Fibroblast of lung (primary cell): ENCODE data around the gene CTSZ. TPM values are rescaled to one million over a fixed set of nuclear protein-coding genes. Genes with fewer than 3 reads are reported as not detected.

ENCODE experiments used
- DNase-seq, 2 donors: peaks; one replicate each; pipeline versions ENCODE4 v3.0.0 to v3.0.0-alpha.2; 2010; ENCODE audit warnings: low read depth in 2 of 2
- H2AFZ ChIP-seq: 2 replicates; pipeline ENCODE4 v1.5.1; 2012; ENCODE audit warnings: low read length, control low read depth, inconsistent platforms
- H3K27ac ChIP-seq: 2 replicates; pipeline ENCODE4 v1.5.1; 2011; ENCODE audit warnings: low read length, control low read depth; ENCODE audit not compliant: insufficient read depth
- H3K27me3 ChIP-seq: 2 replicates; pipeline ENCODE4 v1.5.1; 2011; ENCODE audit warnings: mild to moderate bottlenecking, low read length; ENCODE audit not compliant: control insufficient read depth, insufficient read depth
- H3K36me3 ChIP-seq: 2 replicates; pipeline ENCODE4 v1.5.1; 2011; ENCODE audit warnings: low read length; ENCODE audit not compliant: control insufficient read depth, insufficient read depth
- H3K4me1 ChIP-seq: 2 replicates; pipeline ENCODE4 v1.5.1; 2011; ENCODE audit warnings: low read length; ENCODE audit not compliant: control insufficient read depth, insufficient read depth; ENCODE audit errors: extremely low read depth
- H3K4me2 ChIP-seq: 2 replicates; pipeline ENCODE4 v1.5.1; 2011; ENCODE audit warnings: low read length, control low read depth; ENCODE audit not compliant: insufficient read depth; ENCODE audit errors: extremely low read depth
- H3K4me3 ChIP-seq, 4 experiments: fragments of 200-600 bp in 1 of 4; sonication (generic) in 1 of 4; replicated peaks in 1 of 4; 2 replicates each; pipeline ENCODE4 v1.5.1; 2011 to 2016; ENCODE audit warnings: low read length in 4 of 4, low read depth in 3 of 4, mild to moderate bottlenecking in 3 of 4, control low read depth in 2 of 4, inconsistent platforms in 1 of 4, mixed read lengths in 1 of 4; ENCODE audit not compliant: insufficient read depth in 1 of 4; ENCODE audit errors: control extremely low read depth in 1 of 4
- H3K79me2 ChIP-seq: 2 replicates; pipeline ENCODE4 v1.5.1; 2012; ENCODE audit warnings: mild to moderate bottlenecking, low read length, inconsistent platforms; ENCODE audit not compliant: control insufficient read depth, insufficient read depth
- H3K9ac ChIP-seq: 2 replicates; pipeline ENCODE4 v1.5.1; 2011; ENCODE audit warnings: mild to moderate bottlenecking, low read length, control low read depth; ENCODE audit not compliant: insufficient read depth
- H3K9me3 ChIP-seq: 2 replicates; pipeline ENCODE4 v1.5.1; 2012; ENCODE audit warnings: low read depth, low read length; ENCODE audit not compliant: control insufficient read depth, insufficient read depth
- H4K20me1 ChIP-seq: 2 replicates; pipeline ENCODE4 v1.5.1; 2011; ENCODE audit warnings: low read length; ENCODE audit not compliant: control insufficient read depth, insufficient read depth; ENCODE audit errors: extremely low read depth
- CTCF ChIP-seq, 2 donors: IDR thresholded peaks in 1 of 2; conservative IDR thresholded peaks in 1 of 2; 1 replicate in 1 of 2; 2 replicates in 1 of 2; pipeline ENCODE4 v1.5.1; 2011 to 2012; ENCODE audit warnings: low read length in 2 of 2, control low read depth in 1 of 2, inconsistent platforms in 1 of 2, low read depth in 1 of 2, mild to moderate bottlenecking in 1 of 2
- EZH2 ChIP-seq: IDR thresholded peaks from 2 replicates; pipeline ENCODE4 v1.5.1; 2012; ENCODE audit warnings: low read length, control low read depth, mild to moderate bottlenecking; ENCODE audit errors: missing control alignments
- polyA plus RNA-seq, 2 donors: library from polyadenylated mRNA; depleted of rRNA in 1 of 2; stranded (reverse) in 1 of 2; unstranded in 1 of 2; fragments of >200 nt; gene quantifications; 2 replicates each; pipeline ENCODE4 v1.2.1, GENCODE V29; 2011 to 2012; ENCODE audit warnings: missing spikeins in 1 of 2
- total RNA-seq: library from RNA; depleted of rRNA; stranded (reverse); fragments of >200 nt; gene quantifications from 2 replicates; pipeline ENCODE4 v1.2.1, GENCODE V29; 2014

Gene CTSZ
- total and polyA plus RNA-seq, 2 donors (not counting 1 experiment from before 2014, with no cell fraction given) = 201 to 250 TPM

- TF ChIP-seq EZH2 (no peak), CTCF (conservative IDR thresholded peaks at IDR 0.05 in 1 of 2, IDR thresholded peaks at IDR 0.05 in 1 of 2; ENCODE audit: low read depth in 1 of 2, low read length in 2 of 2) (no peak)
- Histone ChIP-seq H3K79me2 (peaks cover 40% of the 10 kb centered on the region), H3K27me3 (no peaks in the 10 kb centered on the region), H3K9ac (no peak overlapping the region), H4K20me1 (no peaks in the 10 kb centered on the region), H3K4me3 (no peak overlapping the region), H3K4me1 (peaks cover 7% of the 10 kb centered on the region), H3K27ac (no peak overlapping the region), H3K4me2 (no peak overlapping the region), H3K36me3 (peaks cover 2% of the 10 kb centered on the region), H2AFZ (no peak overlapping the region), H3K9me3 (no peaks in the 10 kb centered on the region)
- no peak for DNase-seq
These were observed 28.3 kb upstream of the CTSZ start for GRCh38 chr20:59035381-59035780.

- no peak for TF ChIP-seq CTCF (conservative IDR thresholded peaks at IDR 0.05 in 1 of 2, IDR thresholded peaks at IDR 0.05 in 1 of 2; ENCODE audit: low read depth in 1 of 2, low read length in 2 of 2)
- no peak for TF ChIP-seq EZH2
- Histone ChIP-seq H3K9ac (no peak overlapping the region), H3K27ac (no peak overlapping the region), H3K4me2 (no peak overlapping the region), H4K20me1 (peaks cover 2% of the 10 kb centered on the region), H3K27me3 (no peaks in the 10 kb centered on the region), H3K4me1 (peaks cover 7% of the 10 kb centered on the region), H3K4me3 (no peak overlapping the region), H3K9me3 (no peaks in the 10 kb centered on the region), H3K79me2 (peaks cover 38% of the 10 kb centered on the region), H2AFZ (no peak overlapping the region), H3K36me3 (peaks cover 2% of the 10 kb centered on the region)
- no peak for DNase-seq
These were observed 26.6 kb upstream of the CTSZ start for GRCh38 chr20:59033616-59034165.

- no peak overlapping the region for H3K9ac ChIP-seq
- peaks cover 40% of the 10 kb centered on the region for H3K79me2 ChIP-seq
- peak overlapping the region; percentile 94 for H3K4me2 ChIP-seq
- peaks cover 2% of the 10 kb centered on the region for H4K20me1 ChIP-seq
- TF ChIP-seq EZH2 = no peak
- TF ChIP-seq CTCF (conservative IDR thresholded peaks at IDR 0.05 in 1 of 2, IDR thresholded peaks at IDR 0.05 in 1 of 2; ENCODE audit: low read depth in 1 of 2, low read length in 2 of 2) = no peak
- no peaks in the 10 kb centered on the region for H3K9me3 ChIP-seq
- DNase-seq = no peak
- peak overlapping the region; percentile 60 to 68 (median 64) for H3K4me3 ChIP-seq
- no peaks in the 10 kb centered on the region for H3K27me3 ChIP-seq
- H2AFZ ChIP-seq = no peak overlapping the region
- H3K36me3 ChIP-seq = peaks cover 2% of the 10 kb centered on the region
- H3K27ac ChIP-seq = no peak overlapping the region
- H3K4me1 ChIP-seq = peaks cover 7% of the 10 kb centered on the region
These were observed 26.0 kb upstream of the CTSZ start for GRCh38 chr20:59033093-59033492.
